Hematopoietic multipotent progenitor cell treated with erythropoietin and hydrocortisone succinate and interleukin-3 and kit ligand, for 15 days (in vitro differentiated cells): Measurements from ENCODE around the gene KRTDAP.

Experiments
- DNase-seq: peaks from one replicate; pipeline ENCODE4 v3.0.0-alpha.2; 2015; ENCODE audit warnings: low spot score

Gene KRTDAP

GRCh38 chr19:35451338-35452096 is 38.7 kb downstream of the KRTDAP start:
- DNase-seq, result no peak

- DNase-seq, result no peak
Observed at GRCh38 chr19:35449359-35450043, 40.8 kb downstream of the KRTDAP start.

- DNase-seq, result no peak
Observed at GRCh38 chr19:35447606-35448469, 42.4 kb downstream of the KRTDAP start, which contains the start of gene FFAR2. Gene FFAR2, plus strand, starts transcription at chr19:35448257. Its CDS starts 1,458 bp downstream, at chr19:35449715.

DNA sequence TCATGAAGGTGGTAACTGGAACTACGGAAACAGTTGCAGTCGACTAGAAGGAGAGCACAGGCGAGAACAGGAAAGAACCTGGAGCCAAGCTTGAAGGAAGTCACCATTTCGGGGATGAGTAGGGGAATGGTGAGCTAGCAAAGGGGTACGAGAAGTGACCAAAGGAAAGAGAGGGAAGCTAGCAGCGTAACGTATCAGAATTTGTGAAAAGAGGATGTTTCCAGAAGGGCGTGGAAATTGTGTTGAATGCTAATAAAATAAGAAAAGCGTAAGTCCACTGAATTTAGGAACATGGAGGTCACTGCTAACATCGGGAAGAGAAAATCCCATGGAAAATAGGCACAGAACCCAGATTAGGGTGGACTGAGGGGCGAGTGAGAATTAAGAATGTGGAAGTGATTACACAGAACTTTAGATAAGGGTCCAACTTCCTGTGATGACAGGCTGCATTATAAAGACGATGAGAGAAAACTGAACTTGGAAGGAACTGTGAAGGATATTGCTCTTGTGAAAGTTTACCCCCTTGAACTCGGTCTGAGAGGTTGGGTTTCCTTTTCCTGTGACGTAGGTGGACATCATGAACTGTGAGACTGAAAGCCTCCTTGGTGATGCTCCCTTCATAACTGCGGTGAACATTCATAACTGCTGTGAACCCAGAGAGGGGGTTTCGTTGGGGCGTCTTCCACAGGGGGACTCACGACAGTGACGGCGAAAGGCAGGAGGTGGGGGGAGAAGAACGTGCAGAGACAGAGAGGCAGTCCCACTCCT is 44.3 kb downstream of the KRTDAP start:
- DNase-seq, result no peak

DNA sequence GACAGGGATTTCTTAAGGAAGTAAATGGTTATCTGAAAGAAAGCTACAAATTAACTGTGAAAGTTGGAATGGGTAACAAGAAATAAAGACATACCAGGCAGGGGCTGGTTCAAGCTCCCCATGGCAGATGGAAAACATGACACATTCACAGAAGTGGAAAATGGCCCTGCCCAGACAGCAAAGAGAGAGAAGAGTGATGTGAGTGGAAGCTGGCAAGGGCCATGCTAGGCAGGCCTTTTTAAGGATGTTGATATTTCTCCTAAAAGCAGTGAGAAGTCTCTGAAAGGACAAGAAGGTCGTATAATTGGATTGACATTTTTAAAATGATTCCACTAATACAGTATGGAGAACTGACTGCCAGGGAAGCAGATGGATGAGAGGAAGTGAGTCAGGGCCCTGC is 45.5 kb downstream of the KRTDAP start:
- DNase-seq, result no peak

DNA sequence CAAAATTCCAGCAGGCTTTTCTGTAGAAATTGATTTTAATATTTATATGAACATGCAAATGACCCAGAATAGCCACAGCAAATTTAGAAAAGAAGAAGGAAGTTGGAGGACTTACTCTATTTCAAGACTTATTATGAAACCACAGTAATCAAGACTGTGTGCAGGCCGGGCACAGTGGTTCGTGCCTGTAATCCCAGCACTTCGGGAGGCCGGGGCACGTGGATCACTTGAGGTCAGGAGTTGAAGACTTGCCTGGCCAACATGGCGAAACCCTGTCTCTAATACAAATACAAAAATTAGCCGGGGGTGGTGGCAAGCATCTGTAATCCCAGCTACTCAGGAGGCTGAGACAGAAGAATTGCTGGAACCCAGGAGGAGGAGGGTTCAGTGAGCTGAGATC is 48.2 kb downstream of the KRTDAP start:
- no peak for DNase-seq

GRCh38 chr19:35439921-35440320 is 50.3 kb downstream of the KRTDAP start:
- no peak for DNase-seq

- no peak for DNase-seq
Observed at GRCh38 chr19:35438527-35438926, 51.7 kb downstream of the KRTDAP start.

- DNase-seq, result no peak
Observed at GRCh38 chr19:35438096-35438495, 52.2 kb downstream of the KRTDAP start.

GRCh38 chr19:35437406-35437951 is 52.8 kb downstream of the KRTDAP start:
- DNase-seq, result no peak
